ENCODE data around the gene AP5Z1.

The AP5Z1 gene

DNA sequence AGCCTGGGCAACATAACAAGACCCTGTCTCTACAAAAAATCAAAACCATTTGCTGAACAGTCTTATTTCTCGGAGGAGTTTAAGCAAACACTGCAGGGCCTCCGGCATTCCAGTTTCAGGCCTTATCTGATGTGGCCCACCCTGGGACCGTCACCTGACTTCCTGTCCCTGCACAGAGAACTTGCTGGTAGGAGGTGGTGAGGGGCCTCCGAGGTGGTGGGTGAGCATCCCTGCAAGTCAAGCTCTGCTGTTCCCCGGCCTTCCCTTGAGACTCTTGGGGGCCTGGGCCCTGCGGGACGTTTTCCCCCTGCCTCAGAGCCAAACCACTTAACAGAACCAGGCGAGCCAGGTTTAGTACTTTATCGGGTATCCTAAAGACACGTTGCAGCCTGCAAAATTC lies 44.5 kb upstream of the AP5Z1 start:
- DNase-seq (ENCODE audit: low read depth): no peak
- no peak overlapping the region for H3K4me3 ChIP-seq (ENCODE audit: low read depth, low read length)
- TF ChIP-seq, protein P1, sequence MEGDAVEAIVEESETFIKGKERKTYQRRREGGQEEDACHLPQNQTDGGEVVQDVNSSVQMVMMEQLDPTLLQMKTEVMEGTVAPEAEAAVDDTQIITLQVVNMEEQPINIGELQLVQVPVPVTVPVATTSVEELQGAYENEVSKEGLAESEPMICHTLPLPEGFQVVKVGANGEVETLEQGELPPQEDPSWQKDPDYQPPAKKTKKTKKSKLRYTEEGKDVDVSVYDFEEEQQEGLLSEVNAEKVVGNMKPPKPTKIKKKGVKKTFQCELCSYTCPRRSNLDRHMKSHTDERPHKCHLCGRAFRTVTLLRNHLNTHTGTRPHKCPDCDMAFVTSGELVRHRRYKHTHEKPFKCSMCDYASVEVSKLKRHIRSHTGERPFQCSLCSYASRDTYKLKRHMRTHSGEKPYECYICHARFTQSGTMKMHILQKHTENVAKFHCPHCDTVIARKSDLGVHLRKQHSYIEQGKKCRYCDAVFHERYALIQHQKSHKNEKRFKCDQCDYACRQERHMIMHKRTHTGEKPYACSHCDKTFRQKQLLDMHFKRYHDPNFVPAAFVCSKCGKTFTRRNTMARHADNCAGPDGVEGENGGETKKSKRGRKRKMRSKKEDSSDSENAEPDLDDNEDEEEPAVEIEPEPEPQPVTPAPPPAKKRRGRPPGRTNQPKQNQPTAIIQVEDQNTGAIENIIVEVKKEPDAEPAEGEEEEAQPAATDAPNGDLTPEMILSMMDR (IDR thresholded peaks at IDR 0.05; ENCODE audit: control insufficient read depth, extremely low read depth, insufficient read depth): no peak

DNA sequence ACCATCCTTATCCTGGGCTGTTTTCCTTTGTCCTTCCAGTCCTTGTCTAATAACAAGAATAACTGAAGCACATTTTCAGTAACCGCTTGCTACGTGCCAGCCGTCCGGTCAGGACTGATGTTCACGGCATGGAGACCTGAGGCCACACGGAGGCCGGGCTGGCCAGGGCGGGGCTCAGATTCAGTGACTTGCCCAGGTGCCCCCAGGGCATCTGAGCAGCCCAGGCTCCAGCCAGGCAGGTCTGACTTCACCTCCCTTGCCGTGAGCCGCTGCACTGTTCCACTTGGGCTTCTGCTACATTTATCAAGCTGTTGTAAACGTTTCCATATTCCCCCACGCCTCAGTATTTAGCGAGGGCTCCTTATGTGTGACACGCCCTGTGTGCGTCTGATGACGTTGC lies 43.6 kb upstream of the AP5Z1 start:
- no peak for DNase-seq (ENCODE audit: low read depth)
- TF ChIP-seq, protein P1 (IDR thresholded peaks at IDR 0.05; ENCODE audit: control insufficient read depth, extremely low read depth, insufficient read depth): no peak
- no peak overlapping the region for H3K4me3 ChIP-seq (ENCODE audit: low read depth, low read length)

GRCh38 chr7:4733936-4734528 lies 41.4 kb upstream of the AP5Z1 start:
- TF ChIP-seq, protein P1 (IDR thresholded peaks at IDR 0.05; ENCODE audit: control insufficient read depth, extremely low read depth, insufficient read depth): no peak
- DNase-seq (ENCODE audit: low read depth): no peak
- H3K4me3 ChIP-seq (ENCODE audit: low read depth, low read length): no peak overlapping the region

DNA sequence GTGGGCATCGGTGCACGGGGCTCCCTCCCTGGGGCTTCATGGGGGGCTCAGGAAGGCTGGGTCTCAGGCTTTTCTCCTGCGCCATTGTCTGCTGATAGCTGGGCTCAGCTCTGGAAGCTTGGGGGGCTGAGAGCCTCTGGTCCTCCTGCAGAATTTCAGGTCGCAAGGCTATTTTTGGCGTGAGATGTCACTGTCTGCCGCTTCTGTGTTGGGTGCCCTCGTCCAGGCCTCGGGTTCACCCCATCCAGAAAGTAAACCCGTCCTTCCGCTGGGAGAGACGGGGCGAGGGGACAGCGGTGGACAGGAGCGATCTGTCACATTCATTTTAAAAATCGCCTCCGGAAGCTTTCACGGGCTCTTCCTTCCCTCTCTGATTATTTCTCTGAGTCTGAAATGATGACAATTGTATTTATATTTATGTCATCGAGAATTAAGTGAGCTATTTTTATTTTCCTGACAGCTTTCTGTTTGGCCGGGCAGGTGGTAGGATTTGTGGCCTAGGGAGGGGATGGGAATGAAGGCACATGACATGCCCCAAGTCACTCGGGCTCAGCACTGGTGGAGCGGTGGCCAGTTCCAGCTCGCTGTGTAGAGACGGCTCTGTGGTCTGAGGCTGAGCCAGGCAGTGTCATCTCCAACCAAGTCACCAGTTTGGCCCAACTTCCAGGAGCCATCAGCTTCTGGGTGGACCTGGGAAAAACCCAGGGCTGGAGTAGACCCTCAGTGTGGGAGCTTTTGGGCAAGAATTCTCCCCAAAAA lies 40.7 kb upstream of the AP5Z1 start:
- TF ChIP-seq, protein P1 (IDR thresholded peaks at IDR 0.05; ENCODE audit: control insufficient read depth, extremely low read depth, insufficient read depth): no peak
- DNase-seq (ENCODE audit: low read depth): no peak
- H3K4me3 ChIP-seq (ENCODE audit: low read depth, low read length): no peak overlapping the region

DNA sequence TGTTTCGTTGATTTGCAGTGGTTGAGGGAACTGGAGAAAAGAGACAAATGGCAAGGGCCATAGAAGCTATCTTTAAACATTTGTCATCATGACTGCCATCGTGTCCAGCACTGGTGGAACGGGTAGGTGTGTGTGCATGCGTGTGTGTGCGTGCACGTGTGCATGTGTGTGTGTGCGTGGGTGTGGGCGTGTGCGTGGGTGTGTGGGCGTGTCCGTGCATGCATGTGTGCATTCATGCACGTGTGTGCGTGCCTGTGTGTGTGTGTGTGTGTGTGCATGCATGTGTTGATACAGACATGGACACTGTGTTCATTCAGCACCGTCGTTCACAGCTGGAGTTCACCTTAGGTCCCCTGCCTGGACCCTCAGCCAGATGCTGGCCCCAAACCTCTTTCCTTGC lies 38.1 kb upstream of the AP5Z1 start:
- TF ChIP-seq, protein P1 (IDR thresholded peaks at IDR 0.05; ENCODE audit: control insufficient read depth, extremely low read depth, insufficient read depth): no peak
- no peak for DNase-seq (ENCODE audit: low read depth)
- H3K4me3 ChIP-seq (ENCODE audit: low read depth, low read length): no peak overlapping the region

GRCh38 chr7:4738711-4739527 lies 36.5 kb upstream of the AP5Z1 start:
- H3K4me3 ChIP-seq (ENCODE audit: low read depth, low read length): no peak overlapping the region
- no peak for DNase-seq (ENCODE audit: low read depth)
- TF ChIP-seq, protein P1 (IDR thresholded peaks at IDR 0.05; ENCODE audit: control insufficient read depth, extremely low read depth, insufficient read depth): no peak
